Testis (tissue), 3 donors: ENCODE measurements around the gene ZNF605. TPM values are rescaled to one million over a fixed set of nuclear protein-coding genes. Genes with fewer than 3 reads are reported as not detected.

Source experiments
- DNase-seq: peaks from one replicate; pipeline ENCODE4 v3.0.0-alpha.2; 2019
- H3K27ac ChIP-seq, 2 donors: fragments of 200-600 bp; sonication (generic); one replicate each; pipeline ENCODE4 v1.5.1; 2019
- H3K27me3 ChIP-seq: fragments of 200-600 bp; sonication (generic); one replicate; pipeline ENCODE4 v1.5.1; 2019
- H3K36me3 ChIP-seq: fragments of 200-600 bp; sonication (generic); one replicate; pipeline ENCODE4 v1.5.1; 2017; ENCODE audit warnings: low read depth; ENCODE audit errors: missing control alignments
- H3K4me1 ChIP-seq: fragments of 200-600 bp; sonication (generic); one replicate; pipeline ENCODE4 v1.5.1; 2019
- H3K4me3 ChIP-seq, 2 donors: fragments of 200-600 bp; sonication (generic); one replicate each; pipeline ENCODE4 v1.5.1; 2017 to 2019
- H3K9me3 ChIP-seq: fragments of 200-600 bp; sonication (generic); one replicate; pipeline ENCODE4 v1.5.1; 2017
- CTCF ChIP-seq, 3 experiments: fragments of 450-650 bp in 2 of 3; fragments of 200-600 bp in 1 of 3; sonication (generic) in 1 of 3; IDR thresholded peaks; one replicate each; pipeline ENCODE4 v1.5.1; 2016 to 2019; ENCODE audit warnings: antibody characterized with exemption in 3 of 3, mild to moderate bottlenecking in 2 of 3, moderate library complexity in 1 of 3
- POLR2A ChIP-seq: fragments of 450-650 bp; IDR thresholded peaks from one replicate; pipeline ENCODE4 v1.6.1; 2017; ENCODE audit warnings: antibody characterized with exemption, mild to moderate bottlenecking, moderate library complexity
- WGBS, 2 donors: methylation state at CpG; one replicate each; pipeline ENCODE4 v1.1.5; 2018; 5-methylcytosine and 5-hydroxymethylcytosine counted together
- intact Hi-C: fragments of 100-400 bp; cut with DNase I; formaldehyde crosslinking; loops from one replicate; pipeline ENCODE4 v1.15.1; 2023; ENCODE audit warnings: low total_unique reads
- polyA plus RNA-seq: library from polyadenylated mRNA; stranded (reverse); fragments of 350-450 nt; fragmentation: Illumina TruSeq; extraction: RNeasy Lipid Tissue Mini Kit (QIAGEN cat#74804); gene quantifications from one replicate; pipeline ENCODE4 v1.2.3, GENCODE V29; 2014; ENCODE audit warnings: low read depth, low replicate concordance; ENCODE audit not compliant: insufficient read depth
- total RNA-seq, 2 donors: library from RNA; depleted of rRNA; stranded (reverse); fragments of >200 nt; gene quantifications; one replicate each; pipeline ENCODE4 v1.2.3, GENCODE V29; 2016

Gene ZNF605
- total and polyA plus RNA-seq, 3 donors from 2014 or later, result 3.2 to 14.6 (median 13.4) TPM

DNA sequence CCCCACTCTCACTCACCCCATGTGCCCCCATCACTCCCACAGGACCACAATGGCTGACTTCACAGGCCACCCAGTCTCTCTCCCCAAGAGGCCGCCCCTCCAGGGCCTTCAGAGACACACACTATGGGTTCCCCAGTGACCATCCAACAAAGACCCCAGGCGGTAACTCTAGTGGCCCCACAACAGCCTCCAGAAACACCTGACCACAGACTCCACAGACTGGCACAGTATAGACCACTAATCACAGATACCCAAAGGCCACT lies 3.0 kb downstream of the ZNF605 start:
- WGBS, 2 donors, result 94 to 96% methylated on average over 2 of the region's 2 CpGs
- H3K9me3 ChIP-seq, result no peaks in the 10 kb centered on the region
- H3K4me3 ChIP-seq, result no peak overlapping the region
- no peak for DNase-seq
- no peaks in the 10 kb centered on the region for H3K36me3 ChIP-seq
- TF ChIP-seq POLR2A, result no peak
- TF ChIP-seq CTCF (IDR thresholded peaks at IDR 0.05), result no peak
- no peaks in the 10 kb centered on the region for H3K27me3 ChIP-seq
- peaks cover 6% of the 10 kb centered on the region for H3K4me1 ChIP-seq
- intact Hi-C loops, result no loop called here
- H3K27ac ChIP-seq, result no peak overlapping the region

- Histone ChIP-seq H3K36me3 (no peaks in the 10 kb centered on the region), H3K4me3 (no peak overlapping the region), H3K4me1 (peaks cover 6% of the 10 kb centered on the region), H3K27ac (no peak overlapping the region), H3K9me3 (no peaks in the 10 kb centered on the region), H3K27me3 (no peaks in the 10 kb centered on the region)
- intact Hi-C loops, result no loop called here
- TF ChIP-seq POLR2A (no peak), CTCF (IDR thresholded peaks at IDR 0.05) (no peak)
- 93 to 94% methylated on average over 18 of the region's 18 CpGs for WGBS, 2 donors
- DNase-seq, result no peak
Observed at GRCh38 chr12:132952371-132953162, 3.5 kb downstream of the ZNF605 start.

GRCh38 chr12:132951649-132952048 lies 4.5 kb downstream of the ZNF605 start:
- H3K4me3 ChIP-seq, result no peak overlapping the region
- no peaks in the 10 kb centered on the region for H3K36me3 ChIP-seq
- 94 to 96% methylated on average over 8 of the region's 8 CpGs for WGBS, 2 donors
- DNase-seq, result no peak
- intact Hi-C loops, result no loop called here
- H3K27ac ChIP-seq, result no peak overlapping the region
- peaks cover 6% of the 10 kb centered on the region for H3K4me1 ChIP-seq
- TF ChIP-seq POLR2A (no peak), CTCF (IDR thresholded peaks at IDR 0.05) (no peak)
- H3K9me3 ChIP-seq, result no peaks in the 10 kb centered on the region
- H3K27me3 ChIP-seq, result no peaks in the 10 kb centered on the region

- WGBS, 2 donors, result 91 to 93% methylated on average over 27 of the region's 27 CpGs
- Histone ChIP-seq H3K36me3 (no peaks in the 10 kb centered on the region), H3K27ac (no peak overlapping the region), H3K9me3 (no peaks in the 10 kb centered on the region), H3K27me3 (no peaks in the 10 kb centered on the region), H3K4me3 (no peak overlapping the region), H3K4me1 (peaks cover 6% of the 10 kb centered on the region)
- TF ChIP-seq CTCF (IDR thresholded peaks at IDR 0.05) (no peak), POLR2A (no peak)
- DNase-seq, result no peak
- intact Hi-C loops, result no loop called here
Observed at GRCh38 chr12:132950844-132951535, 5.1 kb downstream of the ZNF605 start.
